HG02610 (cell line): ENCODE results near the gene NSD2.

Experiments used
- ATAC-seq: cut with Tn5 transposase; IDR thresholded peaks from one replicate; pipeline ENCODE4 v1.9.1; 2021; ENCODE audit warnings: mild to moderate bottlenecking, moderate library complexity; ENCODE audit not compliant: unreplicated experiment

NSD2 gene

DNA sequence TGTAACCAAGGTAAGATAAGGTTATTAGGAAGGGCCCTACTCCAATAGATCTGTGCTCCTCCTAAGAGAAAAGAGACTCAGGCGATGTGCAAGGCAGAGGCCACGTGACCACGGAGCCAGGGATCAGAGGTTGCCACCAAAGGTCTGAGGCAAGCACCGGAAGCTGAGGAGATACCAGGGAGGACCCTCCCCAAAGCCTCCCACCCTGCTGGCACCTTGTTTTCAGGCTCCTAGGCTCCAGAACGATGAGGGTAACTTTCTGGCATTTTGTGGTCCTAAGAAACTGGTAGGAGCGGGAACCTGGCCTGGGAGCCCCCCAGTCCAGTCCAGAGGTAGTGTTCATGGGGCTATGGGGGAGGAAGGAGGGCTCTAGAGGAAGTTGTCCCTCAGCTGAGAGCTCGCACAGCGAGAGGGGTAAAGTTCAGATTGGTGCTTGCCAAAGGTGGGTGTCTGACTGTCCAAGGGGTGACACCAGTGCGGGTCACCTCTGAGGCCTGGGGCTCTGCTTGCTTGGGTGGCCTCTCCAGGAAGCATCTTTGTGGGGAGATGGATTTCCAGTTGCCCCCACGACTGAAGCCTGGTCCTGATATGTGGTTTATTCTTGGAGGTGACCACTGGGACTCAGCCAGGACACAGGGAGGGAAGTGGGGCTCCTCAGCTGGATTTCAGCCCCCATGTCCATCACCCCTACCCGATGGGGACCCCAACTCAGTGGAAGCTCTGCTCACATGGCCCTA, 7.7 kb upstream of the NSD2 start:
- no peak for ATAC-seq

DNA sequence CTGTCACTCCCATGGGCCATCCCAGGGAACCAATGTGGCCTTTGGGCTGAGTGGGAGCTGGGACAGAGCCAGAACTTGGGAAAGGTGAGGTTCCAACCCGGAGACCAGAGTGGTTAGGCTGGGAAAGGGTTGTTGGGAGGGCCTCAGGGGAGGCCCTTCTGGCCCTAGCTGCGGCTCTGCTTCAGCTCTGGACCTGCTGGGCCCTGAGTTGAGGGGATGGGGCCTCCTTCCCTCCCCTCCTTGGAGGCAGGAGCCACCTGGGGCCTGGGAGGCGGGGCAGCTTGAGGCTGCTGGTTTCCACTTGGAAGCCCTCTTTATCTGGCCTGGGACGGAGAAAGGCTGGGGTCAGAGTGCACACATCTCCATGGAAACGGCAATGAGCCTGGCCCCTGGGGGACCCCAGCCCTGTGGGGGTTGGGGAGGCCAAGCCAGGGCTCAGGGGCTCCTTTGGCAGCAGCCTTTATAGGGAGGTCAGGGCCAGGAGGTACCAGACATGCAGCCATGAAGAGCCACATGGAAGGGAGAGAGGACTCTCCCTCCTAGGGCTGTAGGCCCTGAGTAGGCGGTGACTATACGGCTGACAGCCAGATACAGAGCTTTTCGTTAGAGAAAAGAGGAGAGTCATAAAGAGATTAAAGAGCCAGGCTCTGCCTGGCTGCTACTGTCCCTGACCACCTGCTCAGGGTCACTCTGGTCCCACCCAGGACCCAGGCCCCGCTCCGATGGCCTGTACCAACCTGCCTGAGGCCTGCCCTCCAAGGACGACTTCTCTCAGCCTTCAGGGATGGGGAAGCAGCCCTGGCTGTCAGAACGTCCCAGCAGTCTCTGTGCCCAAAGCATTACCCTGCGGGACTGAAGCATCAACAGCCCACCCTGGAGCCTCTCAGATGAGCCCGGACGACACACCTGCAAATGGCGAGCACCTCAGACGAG, 6.9 kb upstream of the NSD2 start:
- ATAC-seq = no peak

DNA sequence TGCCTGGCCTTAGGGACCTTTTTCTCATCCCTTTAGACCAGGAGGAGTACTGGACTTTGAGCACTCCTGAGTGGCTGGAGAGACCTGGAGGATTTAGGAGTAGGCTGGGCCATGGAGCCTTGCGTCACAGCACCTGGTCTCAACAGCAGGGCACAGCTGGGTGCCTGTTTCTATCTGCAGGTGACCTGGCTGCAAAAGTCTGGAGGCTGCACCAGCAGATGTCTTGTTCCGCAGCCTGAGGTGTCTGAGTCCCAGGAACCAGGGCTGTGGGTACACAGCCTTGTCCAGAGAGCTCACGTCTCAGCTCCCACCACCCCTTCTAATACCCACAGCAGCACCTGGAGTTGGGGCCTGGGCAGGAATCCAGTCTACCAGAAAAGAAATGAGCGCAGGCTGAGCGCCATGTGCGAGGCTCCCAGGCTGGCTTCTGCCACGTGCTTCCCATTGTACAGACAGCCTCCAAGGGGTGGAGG, 5.0 kb upstream of the NSD2 start:
- no peak for ATAC-seq

DNA sequence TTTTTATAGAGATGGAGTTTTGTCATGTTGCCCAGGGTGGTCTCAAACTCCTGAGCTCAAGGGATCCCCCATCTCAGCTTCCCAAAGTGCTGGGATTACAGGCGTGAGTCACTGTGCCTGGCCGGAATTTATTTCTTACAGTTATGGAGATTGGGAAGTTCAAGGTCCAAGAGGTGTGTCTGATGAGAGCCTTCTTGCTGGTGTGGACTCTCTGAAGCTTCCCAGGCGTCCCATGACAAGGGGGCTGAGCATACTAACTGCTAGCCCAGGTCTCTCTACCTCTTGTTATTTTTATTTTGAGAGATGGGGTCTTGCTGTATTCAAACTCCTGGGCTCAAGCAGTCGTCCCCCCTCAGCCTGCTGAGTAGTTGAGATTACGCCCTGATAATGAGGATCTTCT, 2.9 kb upstream of the NSD2 start:
- no peak for ATAC-seq

DNA sequence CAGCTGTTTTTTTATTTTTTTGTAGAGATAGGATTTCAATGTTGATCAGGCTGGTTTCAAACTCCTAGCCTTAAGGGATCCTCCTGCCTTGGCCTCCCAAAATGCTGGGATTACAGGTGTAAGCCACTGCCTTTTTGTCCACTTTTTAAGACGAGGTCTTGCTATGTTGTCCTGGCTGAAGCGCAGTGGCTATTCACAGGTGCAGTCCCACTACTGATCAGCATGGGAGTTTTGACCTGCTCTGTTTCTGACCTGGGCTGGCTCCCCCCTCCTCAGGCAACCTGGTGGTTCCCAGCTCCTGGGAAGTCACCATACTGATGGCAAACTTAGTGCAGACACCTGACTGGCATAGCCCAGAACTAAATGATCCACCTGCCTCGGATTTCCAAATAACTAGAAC, 2.3 kb upstream of the NSD2 start:
- ATAC-seq = no peak

DNA sequence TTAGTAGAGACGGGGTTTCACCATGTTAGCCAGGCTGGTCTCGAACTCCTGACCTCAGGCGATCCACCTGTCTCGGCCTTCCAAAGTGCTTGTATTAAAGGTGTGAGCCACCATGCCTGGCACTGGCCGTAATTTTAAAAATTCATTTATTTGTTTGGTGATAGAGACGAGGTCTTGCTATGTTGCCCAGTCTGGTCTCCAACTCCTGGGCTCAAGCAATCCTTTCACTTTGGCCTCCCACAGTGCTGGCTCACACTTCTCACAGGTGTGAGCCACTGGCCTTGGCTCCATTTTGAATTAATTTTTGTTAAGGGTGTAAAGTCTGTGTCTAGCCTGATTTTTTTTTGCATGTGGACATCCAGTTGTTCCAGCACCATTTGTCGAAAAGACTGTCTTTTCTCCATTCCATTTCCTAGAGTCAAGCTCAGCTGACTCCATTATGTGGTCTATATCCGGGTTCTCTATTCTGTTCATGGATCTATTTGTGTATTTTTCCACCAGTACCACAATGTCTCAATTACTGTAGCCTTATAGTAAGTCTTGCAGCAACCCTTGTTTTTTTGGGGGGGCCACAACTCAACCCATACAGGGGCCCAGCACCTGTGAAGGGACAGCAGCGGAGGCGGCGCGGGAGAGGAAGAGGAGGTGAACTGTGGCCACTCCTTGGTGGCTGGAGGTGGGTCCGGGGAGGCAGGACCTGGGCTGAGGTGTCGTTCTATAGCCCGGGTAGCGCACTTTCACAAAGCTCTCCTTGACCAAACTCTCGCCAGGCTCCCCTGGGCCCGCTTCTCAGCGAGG, 1.5 kb upstream of the NSD2 start:
- ATAC-seq = peak; percentile 9

DNA sequence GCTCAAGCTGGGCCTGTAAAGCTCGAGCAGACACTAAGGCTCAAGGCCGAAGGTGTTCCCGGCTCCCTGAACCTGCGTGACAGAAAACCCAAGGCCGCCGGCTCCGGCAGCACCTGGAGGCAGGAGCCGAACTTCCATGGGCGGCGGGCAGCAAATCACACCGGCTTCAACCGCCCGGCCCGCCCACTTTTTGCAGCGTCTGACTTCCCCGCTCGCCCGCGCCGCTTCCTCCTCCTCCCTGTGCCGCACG, 940 bp upstream of the NSD2 start:
- peak; percentile 44 for ATAC-seq

DNA sequence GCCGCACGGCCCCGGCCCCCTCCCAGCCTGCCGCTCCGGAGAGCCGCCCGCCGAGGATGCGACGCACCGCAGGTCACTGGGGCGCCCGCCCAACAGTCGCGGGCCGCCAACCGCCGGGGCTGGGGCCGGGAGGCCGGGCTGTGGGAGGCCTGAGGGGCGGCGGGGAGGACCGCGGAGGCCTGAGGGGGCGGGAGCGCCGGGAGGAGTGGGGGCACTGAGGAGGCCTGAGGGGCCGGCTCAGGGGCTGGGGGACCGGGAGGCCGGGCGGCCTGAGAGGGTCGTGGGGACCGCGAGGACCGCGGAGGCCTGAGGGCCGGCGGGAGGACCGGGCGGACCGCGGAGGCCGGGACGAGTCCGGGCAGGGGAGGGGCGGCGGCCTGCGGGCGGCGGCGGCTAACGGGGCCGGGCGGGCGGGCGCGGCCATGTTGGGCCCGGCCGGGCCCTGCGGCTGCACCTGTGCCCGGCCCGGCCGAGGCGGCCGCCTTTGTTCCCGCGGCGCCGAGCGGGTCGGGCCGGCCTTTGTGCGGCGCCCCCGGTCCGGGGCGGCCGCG, 353 bp downstream of the NSD2 start:
- ATAC-seq = peak; percentile 1

DNA sequence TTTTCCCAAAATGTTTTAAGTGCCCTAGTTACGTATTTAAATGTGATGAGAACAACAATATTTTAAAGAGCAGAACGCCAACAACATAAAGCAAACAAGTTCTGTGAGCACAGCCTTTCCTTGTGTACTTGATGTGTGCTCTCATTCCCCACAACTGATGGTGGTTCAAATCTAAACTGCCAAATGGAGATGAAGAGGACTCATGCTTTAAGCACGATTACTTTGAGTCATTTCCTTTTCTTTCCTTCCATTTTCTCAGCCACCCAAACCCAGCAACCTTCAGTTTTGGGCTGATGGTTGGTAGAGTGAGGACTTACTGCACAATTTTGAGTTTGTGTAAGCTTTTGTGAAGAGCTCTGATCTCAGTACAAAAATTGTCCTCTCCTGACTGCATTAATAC, 1.7 kb downstream of the NSD2 start:
- ATAC-seq = no peak

DNA sequence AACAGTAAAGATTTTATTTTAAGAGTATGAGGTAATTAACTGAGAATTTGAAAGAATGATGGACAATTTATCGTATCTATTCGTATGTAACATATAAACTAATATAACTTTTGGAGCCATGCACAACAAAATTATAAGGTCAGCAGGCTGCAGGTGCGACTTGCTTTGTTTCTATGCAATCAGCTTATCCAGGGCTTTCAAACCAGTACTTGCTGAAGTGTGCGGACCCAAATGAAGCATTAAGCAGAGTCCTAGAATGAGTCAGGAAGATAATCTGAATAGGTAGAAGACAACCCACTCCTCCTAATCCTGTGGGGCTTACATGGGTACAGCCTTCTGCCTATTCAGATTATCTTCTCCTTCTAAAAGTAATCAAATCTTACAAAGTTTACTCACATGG, 2.1 kb downstream of the NSD2 start:
- ATAC-seq = no peak

DNA sequence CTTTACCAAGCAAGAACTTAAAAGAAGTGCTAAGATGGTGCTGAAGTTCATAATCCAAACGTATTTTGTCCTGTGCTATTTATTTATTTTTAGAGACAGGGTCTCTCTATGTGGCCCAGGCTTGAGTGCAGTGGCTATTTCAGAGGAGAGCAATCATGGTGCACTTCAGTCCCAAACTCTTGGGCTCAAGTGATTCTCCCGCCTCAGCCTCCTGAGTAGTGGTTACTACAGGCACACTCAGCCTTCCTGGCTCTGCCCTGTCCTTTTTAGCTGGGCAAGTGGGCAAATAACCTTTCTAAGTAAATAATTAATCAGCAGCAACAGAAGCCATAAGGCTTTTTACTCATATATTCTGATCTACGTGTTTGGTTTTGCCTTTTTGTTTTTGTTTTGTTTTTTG, 2.6 kb downstream of the NSD2 start:
- ATAC-seq = no peak

DNA sequence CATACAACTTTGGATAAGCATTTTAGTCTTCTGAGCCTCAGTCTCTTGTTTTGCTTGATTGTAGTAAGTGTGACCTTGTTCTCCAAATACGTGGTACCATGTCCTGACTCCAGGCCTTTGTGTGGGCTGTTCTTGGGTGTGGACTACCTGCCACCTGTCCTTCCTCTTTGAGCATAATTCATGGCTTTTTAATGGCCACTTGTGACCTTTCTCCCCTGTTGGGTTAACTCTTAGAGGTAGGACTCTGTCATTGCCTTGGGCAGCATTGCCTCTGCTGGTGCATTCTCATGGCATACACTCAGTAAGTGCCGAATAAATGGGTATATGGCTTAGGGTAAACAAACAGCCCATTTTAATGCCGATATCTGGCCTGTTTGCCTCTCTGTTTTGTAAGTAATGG, 3.0 kb downstream of the NSD2 start:
- no peak for ATAC-seq

DNA sequence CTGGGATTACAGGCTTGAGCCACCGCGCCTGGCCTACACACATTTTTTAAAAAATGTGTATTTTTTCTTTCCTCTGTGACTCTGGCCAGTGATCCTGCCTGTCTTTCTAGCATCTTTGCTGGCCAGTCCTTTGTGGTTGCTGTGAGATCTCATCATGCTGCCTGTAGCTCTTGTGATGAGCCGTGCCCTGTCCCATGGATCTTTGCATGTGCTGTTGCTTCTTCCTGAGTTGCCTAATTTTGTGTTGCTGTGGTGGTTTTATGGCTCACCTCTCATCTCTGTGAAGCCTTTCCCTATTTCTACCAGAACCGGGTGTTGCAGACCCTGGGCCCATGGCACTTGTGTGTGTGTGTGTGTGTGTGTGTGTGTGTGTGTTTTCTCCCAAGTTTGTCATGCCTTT, 8.3 kb downstream of the NSD2 start:
- no peak for ATAC-seq

DNA sequence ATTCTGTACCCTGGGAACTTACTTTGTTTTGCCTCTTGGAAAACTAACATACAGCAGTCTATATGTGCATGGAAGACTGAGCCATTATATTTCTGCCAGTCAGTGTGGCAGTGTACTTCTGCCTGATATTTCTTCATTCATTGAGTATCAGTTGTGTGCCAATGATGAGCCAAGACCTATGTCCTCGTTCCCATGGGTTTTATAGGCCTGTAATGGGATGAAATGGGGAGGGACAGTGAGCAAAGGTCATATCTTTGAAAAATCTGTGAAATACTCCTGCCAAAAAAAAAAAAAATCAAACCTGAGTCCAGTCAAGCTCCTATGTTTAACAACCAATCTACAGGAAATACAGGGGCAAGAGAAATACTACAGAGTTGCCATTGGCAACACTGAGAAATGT, 9.1 kb downstream of the NSD2 start:
- no peak for ATAC-seq

DNA sequence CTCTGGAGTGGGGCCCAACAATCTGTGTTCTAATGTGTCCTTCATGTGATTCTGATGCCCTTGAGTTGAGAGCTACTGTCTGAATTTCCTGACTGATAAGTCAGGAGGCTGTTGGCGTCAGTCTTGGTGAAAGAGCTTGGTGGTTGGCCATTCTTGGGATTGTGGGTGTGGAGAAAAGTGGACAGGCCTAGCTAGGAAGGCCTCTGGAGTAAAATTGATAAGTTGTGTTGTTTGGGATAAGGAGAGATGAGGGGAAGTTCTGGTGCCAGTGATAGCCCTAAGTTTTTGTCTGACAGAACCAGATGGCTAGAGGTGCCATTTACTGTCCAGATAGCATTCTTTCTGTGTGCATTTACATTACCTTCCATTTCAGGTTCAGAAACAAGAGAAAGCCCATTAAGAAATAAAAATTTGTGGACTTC, 11.7 kb downstream of the NSD2 start:
- no peak for ATAC-seq

DNA sequence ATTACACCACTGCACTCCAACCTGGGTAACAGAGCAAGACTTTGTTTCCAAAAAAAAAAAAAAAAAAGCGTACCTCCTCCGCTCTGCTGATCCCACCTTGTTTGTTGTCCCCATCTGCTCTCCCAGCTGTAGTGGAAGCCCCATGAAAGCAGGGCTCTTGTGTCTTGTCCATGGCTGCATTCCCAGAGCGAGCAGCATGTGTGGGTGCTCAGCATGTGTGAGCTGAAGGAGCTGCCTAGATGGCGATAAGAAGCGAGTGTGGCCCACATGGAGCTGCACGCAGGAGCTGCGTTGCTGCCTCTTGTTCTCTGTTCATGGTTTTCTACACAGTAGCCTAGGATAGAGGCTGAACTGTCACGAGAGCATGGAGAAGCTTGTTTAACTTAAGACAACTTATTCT, 12.4 kb downstream of the NSD2 start:
- no peak for ATAC-seq

DNA sequence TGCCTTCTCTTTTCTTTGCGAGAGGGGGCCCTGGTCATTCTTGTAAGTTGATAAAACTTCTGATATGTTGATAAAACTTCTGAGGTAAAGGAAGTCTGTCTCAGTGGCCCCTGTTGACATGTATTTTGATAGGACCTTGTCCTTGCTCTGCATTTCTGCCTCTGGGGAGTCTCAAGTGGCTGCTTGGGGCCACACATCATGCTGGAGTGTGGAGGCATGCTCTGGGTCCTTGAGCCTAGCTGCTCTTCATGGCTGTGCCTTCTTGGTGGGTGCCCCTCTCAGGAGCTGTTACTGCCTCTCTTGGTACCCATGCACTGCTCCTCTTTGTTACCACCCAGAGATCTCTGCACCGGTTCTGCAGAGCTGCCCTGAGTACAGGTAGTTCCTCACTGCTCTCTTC, 14.2 kb downstream of the NSD2 start:
- no peak for ATAC-seq

DNA sequence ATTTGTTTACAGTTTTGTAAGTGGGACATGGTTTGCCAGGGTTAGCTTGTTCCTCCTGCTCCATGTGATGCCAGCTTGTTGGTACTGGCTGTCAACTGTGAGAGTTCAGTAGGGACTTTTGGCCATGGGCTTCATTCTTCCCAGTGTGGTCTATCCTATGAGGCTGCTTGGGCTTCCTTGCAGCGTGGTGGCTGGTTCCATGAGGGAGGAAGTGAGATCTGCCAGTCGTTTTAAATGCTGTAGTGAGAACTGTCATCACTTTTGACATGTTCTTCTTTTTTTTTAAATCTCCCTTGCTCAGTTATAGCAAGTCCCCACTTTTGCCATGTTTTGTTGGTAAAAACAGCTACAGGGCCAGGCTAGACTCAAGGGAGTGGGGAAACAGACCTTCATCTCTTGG, 15.9 kb downstream of the NSD2 start:
- ATAC-seq = no peak

DNA sequence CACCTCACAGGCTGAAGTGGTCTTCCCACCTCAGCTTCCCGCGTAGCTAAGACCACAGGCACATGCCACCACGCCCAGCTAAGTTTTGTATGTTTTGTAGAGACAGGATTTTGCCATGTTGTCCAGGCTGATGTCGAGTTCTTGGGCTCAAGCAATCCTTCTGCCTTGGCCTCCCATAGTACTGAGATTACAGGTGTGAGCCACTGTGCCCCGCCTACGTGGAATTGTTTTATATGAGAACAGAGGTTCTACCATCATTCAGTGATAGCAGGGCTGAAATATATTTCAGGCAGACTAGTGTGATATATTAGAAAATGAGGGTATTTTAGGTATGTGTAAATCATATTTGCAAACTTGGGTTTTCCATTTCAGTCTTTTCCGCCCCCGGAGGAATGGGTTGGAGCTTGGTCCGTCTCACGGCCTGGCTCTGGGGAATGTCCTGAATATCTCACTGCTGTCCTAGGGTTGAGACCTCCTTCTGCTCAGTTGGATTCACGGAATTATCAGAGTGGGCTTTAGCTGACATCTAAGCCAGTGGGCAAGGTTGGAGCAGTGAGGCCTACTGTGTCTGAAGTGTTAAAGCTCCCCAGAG, 19.9 kb downstream of the NSD2 start:
- no peak for ATAC-seq

DNA sequence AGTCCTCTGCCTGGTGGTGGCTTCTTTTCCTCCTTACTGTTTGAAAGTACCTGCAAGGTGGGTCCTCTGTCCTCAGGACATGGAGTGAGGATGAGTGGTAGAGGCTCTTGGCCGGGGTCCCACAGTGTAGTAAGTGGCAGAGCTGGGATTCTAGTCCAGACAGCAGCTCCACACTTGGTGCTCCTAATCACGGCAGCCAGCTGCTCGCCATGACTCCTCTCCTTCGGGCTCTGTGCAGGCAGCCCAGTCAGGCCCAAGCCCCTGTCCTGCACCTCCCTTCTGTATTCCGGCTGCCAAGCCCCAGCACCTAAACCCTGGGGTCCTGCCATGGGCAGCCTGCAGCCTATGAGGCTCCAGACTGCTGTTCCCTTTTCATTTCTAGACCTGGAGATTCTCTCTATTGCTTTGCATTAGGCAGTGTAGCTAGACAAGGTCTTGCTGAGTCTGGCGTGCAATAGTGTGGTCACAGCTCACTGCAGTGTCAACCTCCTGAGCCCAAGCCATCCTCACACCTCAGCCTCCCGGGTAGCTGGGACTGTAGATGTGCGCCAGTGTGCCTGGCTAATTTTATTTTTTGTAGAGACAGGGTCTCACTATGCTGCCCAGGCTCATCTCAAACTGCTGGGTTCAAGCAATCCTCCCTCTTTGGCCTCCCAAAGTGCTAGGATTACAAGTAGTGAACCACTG, 24.9 kb downstream of the NSD2 start:
- ATAC-seq = no peak

DNA sequence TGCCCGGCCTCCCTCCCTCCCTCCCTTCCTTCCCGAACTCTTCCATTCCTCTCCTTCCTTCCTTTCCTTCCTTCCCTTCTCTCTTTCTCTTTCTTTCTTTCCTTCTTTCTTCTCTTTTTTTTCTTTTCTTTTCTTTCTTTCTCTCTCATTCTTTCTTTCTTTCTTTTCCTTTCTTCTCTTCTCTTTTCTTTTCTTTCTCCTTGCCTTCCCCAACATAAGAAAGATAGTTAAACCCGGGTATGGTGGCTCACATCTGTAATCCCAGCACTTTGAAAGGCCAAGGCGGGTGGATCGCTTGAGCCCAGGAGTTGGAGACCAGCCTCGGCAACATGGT, 25.4 kb downstream of the NSD2 start:
- no peak for ATAC-seq
